Astrocyte (in vitro differentiated cells and primary cell): ENCODE results near the gene SHANK1. TPM values are rescaled to one million over a fixed set of nuclear protein-coding genes. Genes with fewer than 3 reads are reported as not detected.
"Not testable (repeated sequence)": the region's sequence is repeated elsewhere in the genome, so short reads cannot be mapped to it uniquely, and the experiment has no call there.

Source experiments
- DNase-seq: peaks from one replicate; pipeline ENCODE4 v3.0.0-alpha.2; 2010; ENCODE audit warnings: low read depth
- FAIRE-seq: peaks from 2 replicates; lab custom pipeline; 2011; peaks lifted over from hg19 to GRCh38; lab: Jason Lieb, UNC
- H2AFZ ChIP-seq: 2 replicates; pipeline ENCODE4 v1.6.0; 2012; ENCODE audit warnings: low read depth, low read length, inconsistent platforms
- H3K27ac ChIP-seq: 2 replicates; pipeline ENCODE4 v1.5.1; 2011; ENCODE audit warnings: low read depth, low read length, inconsistent platforms
- H3K27me3 ChIP-seq: 2 replicates; pipeline ENCODE4 v1.6.0; 2011; ENCODE audit warnings: low read length, inconsistent platforms; ENCODE audit not compliant: insufficient read depth
- H3K36me3 ChIP-seq: 2 replicates; pipeline ENCODE4 v1.5.1; 2011; ENCODE audit warnings: low read length, inconsistent platforms; ENCODE audit not compliant: insufficient read depth
- H3K4me1 ChIP-seq: 2 replicates; pipeline ENCODE4 v1.5.1; 2011; ENCODE audit warnings: low read length, inconsistent platforms; ENCODE audit not compliant: insufficient read depth
- H3K4me2 ChIP-seq: 2 replicates; pipeline ENCODE4 v1.6.0; 2012; ENCODE audit warnings: low read length, inconsistent platforms
- H3K4me3 ChIP-seq: 2 replicates; pipeline ENCODE4 v1.5.1; 2011; ENCODE audit warnings: low read depth, mild to moderate bottlenecking, low read length, inconsistent platforms; ENCODE audit not compliant: insufficient read depth
- H3K79me2 ChIP-seq: 2 replicates; pipeline ENCODE4 v1.6.0; 2012; ENCODE audit warnings: mild to moderate bottlenecking, low read length, inconsistent platforms; ENCODE audit not compliant: insufficient read depth
- H3K9ac ChIP-seq: 2 replicates; pipeline ENCODE4 v1.6.0; 2012; ENCODE audit warnings: mild to moderate bottlenecking, low read length, inconsistent platforms
- H3K9me3 ChIP-seq: 2 replicates; pipeline ENCODE4 v1.5.1; 2012; ENCODE audit warnings: low read depth, mild to moderate bottlenecking, low read length, inconsistent platforms; ENCODE audit not compliant: insufficient read depth
- H4K20me1 ChIP-seq: 2 replicates; pipeline ENCODE4 v1.6.0; 2012; ENCODE audit warnings: low read length, inconsistent platforms; ENCODE audit not compliant: insufficient read depth
- H3K27ac Mint-ChIP-seq: one replicate; pipeline ENCODE4 v1.8.0; 2021; ENCODE audit warnings: mild to moderate bottlenecking, mixed read lengths; ENCODE audit not compliant: unreplicated experiment
- H3K27me3 Mint-ChIP-seq: one replicate; pipeline ENCODE4 v1.8.0; 2021; ENCODE audit warnings: low read depth, mixed read lengths; ENCODE audit not compliant: unreplicated experiment
- H3K36me3 Mint-ChIP-seq: one replicate; pipeline ENCODE4 v1.8.0; 2021; ENCODE audit warnings: low read depth, mixed read lengths; ENCODE audit not compliant: unreplicated experiment
- H3K4me1 Mint-ChIP-seq: one replicate; pipeline ENCODE4 v1.8.0; 2021; ENCODE audit warnings: low read depth, mixed read lengths; ENCODE audit not compliant: unreplicated experiment
- H3K4me3 Mint-ChIP-seq: one replicate; pipeline ENCODE4 v1.8.0; 2021; ENCODE audit warnings: mild to moderate bottlenecking, moderate library complexity, mixed read lengths; ENCODE audit not compliant: unreplicated experiment
- H3K9me3 Mint-ChIP-seq: one replicate; pipeline ENCODE4 v1.8.0; 2021; ENCODE audit warnings: mild to moderate bottlenecking, mixed read lengths; ENCODE audit not compliant: unreplicated experiment
- EZH2 ChIP-seq: IDR thresholded peaks from 2 replicates; pipeline ENCODE4 v1.6.1; 2012; ENCODE audit warnings: mild to moderate bottlenecking, low read length, inconsistent platforms; ENCODE audit not compliant: insufficient read depth
- total RNA-seq: library from RNA; stranded (reverse); gene quantifications from 2 replicates; pipeline ENCODE4 v1.2.1, GENCODE V29; 2021
- TF ChIP-seq, protein P1 (sequence below): IDR thresholded peaks from 2 replicates; pipeline ENCODE4 v1.5.1; 2011; ENCODE audit warnings: low read depth, mild to moderate bottlenecking, inconsistent platforms, low read length, moderate library complexity; ENCODE audit not compliant: insufficient read depth

The SHANK1 gene
- total RNA-seq, 1 donor from 2014 or later, result not detected

DNA sequence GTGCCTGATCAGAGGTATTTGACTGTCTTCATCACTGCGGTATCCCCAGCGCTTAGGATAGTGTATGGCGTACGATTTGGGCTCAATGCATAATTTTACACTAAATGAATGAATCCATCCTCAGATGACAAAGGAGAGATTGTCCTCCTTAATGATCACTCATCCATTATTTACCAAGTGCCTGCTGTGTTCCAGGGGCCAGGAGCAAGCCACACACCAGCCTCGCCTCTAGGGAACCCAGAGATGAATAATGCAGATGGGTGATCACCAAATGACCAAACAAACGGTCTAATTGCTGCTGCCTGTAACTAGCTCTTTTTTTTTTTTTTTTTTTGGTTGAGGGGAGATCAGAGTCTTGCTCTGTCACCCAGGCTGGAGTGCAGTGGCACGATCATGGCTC, 44.8 kb upstream of the SHANK1 start:
- peaks cover 20% of the 10 kb centered on the region for H3K9me3 Mint-ChIP-seq
- no peak overlapping the region for H3K27ac Mint-ChIP-seq
- Histone ChIP-seq H3K79me2 (no peaks in the 10 kb centered on the region), H4K20me1 (no peaks in the 10 kb centered on the region), H3K27me3 (no peaks in the 10 kb centered on the region), H3K4me1 (no peaks in the 10 kb centered on the region), H3K27ac (no peak overlapping the region), H3K4me3 (no peak overlapping the region), H3K9me3 (peaks cover 3% of the 10 kb centered on the region), H3K4me2 (no peak overlapping the region), H3K36me3 (no peaks in the 10 kb centered on the region), H2AFZ (no peak overlapping the region), H3K9ac (no peak overlapping the region)
- TF ChIP-seq, protein P1, sequence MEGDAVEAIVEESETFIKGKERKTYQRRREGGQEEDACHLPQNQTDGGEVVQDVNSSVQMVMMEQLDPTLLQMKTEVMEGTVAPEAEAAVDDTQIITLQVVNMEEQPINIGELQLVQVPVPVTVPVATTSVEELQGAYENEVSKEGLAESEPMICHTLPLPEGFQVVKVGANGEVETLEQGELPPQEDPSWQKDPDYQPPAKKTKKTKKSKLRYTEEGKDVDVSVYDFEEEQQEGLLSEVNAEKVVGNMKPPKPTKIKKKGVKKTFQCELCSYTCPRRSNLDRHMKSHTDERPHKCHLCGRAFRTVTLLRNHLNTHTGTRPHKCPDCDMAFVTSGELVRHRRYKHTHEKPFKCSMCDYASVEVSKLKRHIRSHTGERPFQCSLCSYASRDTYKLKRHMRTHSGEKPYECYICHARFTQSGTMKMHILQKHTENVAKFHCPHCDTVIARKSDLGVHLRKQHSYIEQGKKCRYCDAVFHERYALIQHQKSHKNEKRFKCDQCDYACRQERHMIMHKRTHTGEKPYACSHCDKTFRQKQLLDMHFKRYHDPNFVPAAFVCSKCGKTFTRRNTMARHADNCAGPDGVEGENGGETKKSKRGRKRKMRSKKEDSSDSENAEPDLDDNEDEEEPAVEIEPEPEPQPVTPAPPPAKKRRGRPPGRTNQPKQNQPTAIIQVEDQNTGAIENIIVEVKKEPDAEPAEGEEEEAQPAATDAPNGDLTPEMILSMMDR, result no peak
- no peak for TF ChIP-seq EZH2
- H3K4me1 Mint-ChIP-seq, result no peaks in the 10 kb centered on the region
- H3K36me3 Mint-ChIP-seq, result no peaks in the 10 kb centered on the region
- H3K27me3 Mint-ChIP-seq, result no peaks in the 10 kb centered on the region
- no peak for DNase-seq
- no peak overlapping the region for H3K4me3 Mint-ChIP-seq
- FAIRE-seq, result no peak

DNA sequence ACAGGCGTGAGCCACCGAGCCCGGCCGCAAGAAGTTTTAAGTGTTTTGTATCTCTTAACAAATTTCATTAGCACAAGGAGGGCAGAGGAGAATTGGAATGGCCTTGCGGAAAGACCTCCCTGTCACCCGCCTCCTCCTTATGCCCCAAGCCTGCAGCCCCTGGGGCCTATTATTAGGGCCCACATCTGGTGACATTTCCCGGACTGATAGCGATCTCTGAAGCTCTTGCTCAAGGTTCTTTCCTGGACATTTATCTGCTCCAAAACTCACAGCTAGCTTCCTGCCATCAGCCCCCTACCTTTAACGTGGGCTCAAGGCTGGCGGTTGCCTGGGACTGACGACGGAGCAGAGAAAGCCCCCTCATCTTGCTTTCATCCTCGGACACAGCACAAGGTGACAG, 43.9 kb upstream of the SHANK1 start:
- not testable (repeated sequence) for H3K4me3 ChIP-seq, H2AFZ ChIP-seq, H3K27me3 ChIP-seq, H3K27ac ChIP-seq, H3K4me3 Mint-ChIP-seq, H3K36me3 Mint-ChIP-seq, H3K27me3 Mint-ChIP-seq, H3K9me3 ChIP-seq, DNase-seq, H3K27ac Mint-ChIP-seq, H3K4me2 ChIP-seq, H3K36me3 ChIP-seq, FAIRE-seq, H3K4me1 ChIP-seq, H3K4me1 Mint-ChIP-seq, H3K79me2 ChIP-seq, H4K20me1 ChIP-seq, H3K9ac ChIP-seq
- H3K9me3 Mint-ChIP-seq, result peaks cover 22% of the 10 kb centered on the region

DNA sequence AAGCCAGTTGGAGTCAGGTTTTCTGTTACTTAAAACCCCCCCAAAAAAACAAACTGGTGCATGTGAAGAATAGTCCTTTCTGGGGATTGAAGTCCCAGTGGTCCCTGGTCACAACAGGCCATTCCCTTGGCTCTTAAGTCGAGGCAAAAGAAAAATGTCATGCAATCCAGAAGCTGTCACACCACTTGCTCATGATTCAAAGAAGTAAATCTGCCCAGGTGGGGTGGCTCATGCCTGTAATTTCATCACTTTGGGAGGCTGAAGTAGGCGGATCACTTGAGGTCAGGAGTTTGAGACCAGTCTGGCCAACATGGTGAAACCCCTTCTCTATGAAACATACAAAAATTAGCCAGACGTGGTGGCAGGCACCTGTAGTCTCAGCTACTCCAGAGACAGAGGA, 41.9 kb upstream of the SHANK1 start:
- not testable (repeated sequence) for H3K36me3 Mint-ChIP-seq, H3K4me3 Mint-ChIP-seq, H3K4me1 ChIP-seq, H3K27me3 Mint-ChIP-seq, H3K27ac ChIP-seq, H3K4me1 Mint-ChIP-seq, H3K4me3 ChIP-seq, H3K27me3 ChIP-seq, H3K4me2 ChIP-seq, H4K20me1 ChIP-seq, H2AFZ ChIP-seq, H3K27ac Mint-ChIP-seq, DNase-seq, H3K36me3 ChIP-seq, H3K9ac ChIP-seq, FAIRE-seq, H3K79me2 ChIP-seq, H3K9me3 ChIP-seq
- H3K9me3 Mint-ChIP-seq, result peaks cover 26% of the 10 kb centered on the region

DNA sequence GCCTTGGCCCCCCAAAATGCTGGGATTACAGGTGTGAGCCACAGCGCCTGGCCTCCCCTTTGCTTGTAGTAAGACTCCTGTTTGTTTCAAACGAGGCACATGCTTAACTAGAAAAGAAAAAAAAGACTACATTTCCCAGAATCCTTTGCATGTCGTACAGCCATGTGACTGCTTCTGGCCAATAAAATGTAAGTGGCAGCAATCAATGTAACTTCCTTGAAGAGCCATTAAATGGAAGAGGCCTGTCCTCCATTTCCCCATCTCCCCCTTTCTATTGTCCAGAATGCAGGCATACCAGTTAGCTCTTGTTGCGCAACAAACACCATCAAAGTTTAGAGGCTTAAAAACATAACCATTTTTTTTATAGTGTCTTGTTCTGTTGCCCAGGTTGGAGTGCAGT, 40.3 kb upstream of the SHANK1 start:
- H3K27me3 ChIP-seq, result no peaks in the 10 kb centered on the region
- H3K4me1 ChIP-seq, result no peaks in the 10 kb centered on the region
- H3K79me2 ChIP-seq, result no peaks in the 10 kb centered on the region
- H2AFZ ChIP-seq, result no peak overlapping the region
- Mint-ChIP-seq H3K27ac (no peak overlapping the region), H3K9me3 (peaks cover 19% of the 10 kb centered on the region), H3K27me3 (no peaks in the 10 kb centered on the region), H3K4me1 (no peaks in the 10 kb centered on the region), H3K36me3 (no peaks in the 10 kb centered on the region), H3K4me3 (no peak overlapping the region)
- peaks cover 3% of the 10 kb centered on the region for H3K9me3 ChIP-seq
- no peak for FAIRE-seq
- no peak overlapping the region for H3K4me3 ChIP-seq
- no peak overlapping the region for H3K27ac ChIP-seq
- H3K36me3 ChIP-seq, result no peaks in the 10 kb centered on the region
- no peak overlapping the region for H3K9ac ChIP-seq
- no peak for DNase-seq
- H3K4me2 ChIP-seq, result no peak overlapping the region
- H4K20me1 ChIP-seq, result no peaks in the 10 kb centered on the region
- TF ChIP-seq, protein P1, result no peak
- TF ChIP-seq EZH2, result no peak

DNA sequence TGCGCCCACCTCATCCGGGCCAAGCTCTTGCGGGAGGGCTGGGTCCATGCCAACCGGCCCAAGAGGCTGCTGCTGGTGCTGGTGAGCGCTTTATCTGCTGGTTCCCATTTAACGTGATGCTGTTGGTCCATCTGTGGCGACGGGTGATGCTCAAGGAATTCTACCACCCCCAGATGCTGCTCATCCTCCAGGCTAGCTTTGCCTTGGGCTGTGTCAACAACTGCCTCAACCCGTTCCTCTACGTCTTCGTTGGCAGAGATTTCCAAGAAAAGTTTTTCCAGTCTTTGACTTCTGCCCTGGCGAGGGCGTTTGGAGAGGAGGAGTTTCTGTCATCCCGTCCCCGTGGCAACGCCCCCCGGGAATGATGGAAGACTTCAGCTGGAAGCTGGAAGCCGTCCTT, 39.5 kb upstream of the SHANK1 start:
- not testable (repeated sequence) for H3K4me1 ChIP-seq, H3K27me3 ChIP-seq, DNase-seq, H3K4me1 Mint-ChIP-seq, H4K20me1 ChIP-seq, H2AFZ ChIP-seq, H3K27me3 Mint-ChIP-seq, H3K27ac Mint-ChIP-seq, H3K79me2 ChIP-seq, H3K9ac ChIP-seq, H3K4me3 Mint-ChIP-seq, H3K4me2 ChIP-seq, FAIRE-seq, H3K9me3 ChIP-seq, H3K36me3 ChIP-seq, H3K36me3 Mint-ChIP-seq, H3K27ac ChIP-seq, H3K4me3 ChIP-seq
- peaks cover 17% of the 10 kb centered on the region for H3K9me3 Mint-ChIP-seq
